Neural cell (in vitro differentiated cells): ENCODE data around the gene MXD1. TPM values are rescaled to one million over a fixed set of nuclear protein-coding genes. Genes with fewer than 3 reads are reported as not detected.

Source experiments
- H2AFZ ChIP-seq: fragments of 200-600, 300-800 bp; sonication (generic), shearing (Covaris generic); 2 replicates; pipeline ENCODE4 v1.6.0; 2014; ENCODE audit warnings: low read depth, mild to moderate bottlenecking, antibody characterized with exemption, low read length, moderate library complexity
- H3F3A ChIP-seq: fragments of 200-600 bp; shearing (Covaris generic); 2 replicates; pipeline ENCODE4 v1.6.1; 2016; ENCODE audit warnings: mild to moderate bottlenecking, moderate library complexity, mixed read lengths, antibody characterized with exemption, low read length; ENCODE audit not compliant: insufficient read depth, poor library complexity, severe bottlenecking
- H3K27ac ChIP-seq: fragments of 200-600, 300-800 bp; sonication (generic), shearing (Covaris generic); 2 replicates; pipeline ENCODE4 v1.5.1; 2014; ENCODE audit warnings: mild to moderate bottlenecking, low read length, moderate library complexity
- H3K27me3 ChIP-seq: fragments of 300-800, 200-600 bp; sonication (generic), shearing (Covaris generic); 2 replicates; pipeline ENCODE4 v1.6.0; 2014; ENCODE audit warnings: mild to moderate bottlenecking, low read depth, low read length, moderate library complexity; ENCODE audit not compliant: insufficient read depth
- H3K36me3 ChIP-seq: fragments of 300-800, 200-600 bp; sonication (generic), shearing (Covaris generic); 2 replicates; pipeline ENCODE4 v1.5.1; 2014; ENCODE audit warnings: mild to moderate bottlenecking, antibody characterized with exemption, low read length, moderate library complexity; ENCODE audit not compliant: insufficient read depth
- H3K4me2 ChIP-seq: fragments of 300-800, 200-600 bp; sonication (generic), shearing (Covaris generic); 2 replicates; pipeline ENCODE4 v1.6.0; 2014; ENCODE audit warnings: mild to moderate bottlenecking, low read length
- H3K4me3 ChIP-seq: fragments of 300-800, 200-600 bp; sonication (generic), shearing (Covaris generic); 2 replicates; pipeline ENCODE4 v1.5.1; 2014; ENCODE audit warnings: mild to moderate bottlenecking, low read length, moderate library complexity
- H3K79me2 ChIP-seq: fragments of 200-600 bp; shearing (Covaris generic); replicated peaks from 2 replicates; pipeline ENCODE4 v1.6.0; 2014; ENCODE audit warnings: mild to moderate bottlenecking, low read length, moderate library complexity; ENCODE audit not compliant: insufficient read depth
- H3K9ac ChIP-seq: fragments of 300-800, 200-600 bp; sonication (generic), shearing (Covaris generic); 2 replicates; pipeline ENCODE4 v1.6.1; 2016; ENCODE audit warnings: mild to moderate bottlenecking, low read length, mixed read lengths
- H3K9me2 ChIP-seq: fragments of 200-600 bp; shearing (Covaris generic); 2 replicates; pipeline ENCODE4 v1.6.1; 2016; ENCODE audit warnings: mild to moderate bottlenecking, low read length, mixed read lengths; ENCODE audit not compliant: insufficient read depth
- H3K9me3 ChIP-seq: fragments of 200-600, 300-800 bp; sonication (generic), shearing (Covaris generic); 2 replicates; pipeline ENCODE4 v1.6.1; 2016; ENCODE audit warnings: mild to moderate bottlenecking, mixed run types, low read length, moderate library complexity, mixed read lengths
- H4K20me1 ChIP-seq: fragments of 200-600 bp; shearing (Covaris generic); 2 replicates; pipeline ENCODE4 v1.6.1; 2016; ENCODE audit warnings: mild to moderate bottlenecking, mixed run types; ENCODE audit not compliant: insufficient read depth
- EP300 ChIP-seq: fragments of 450-650 bp; conservative IDR thresholded peaks from 2 replicates; pipeline ENCODE4 v1.6.1; 2014; ENCODE audit warnings: antibody characterized with exemption, mild to moderate bottlenecking, moderate library complexity; ENCODE audit not compliant: poor library complexity, severe bottlenecking
- EZH2 ChIP-seq: fragments of 200-600, 300-800 bp; shearing (Covaris generic), sonication (generic); IDR thresholded peaks from 2 replicates; pipeline ENCODE4 v1.6.1; 2014; ENCODE audit warnings: antibody characterized with exemption, low read length, borderline replicate concordance, mild to moderate bottlenecking; ENCODE audit not compliant: insufficient read depth, poor library complexity, severe bottlenecking
- MXI1 ChIP-seq: fragments of 450-650 bp; conservative IDR thresholded peaks from 2 replicates; pipeline ENCODE4 v1.6.1; 2014; ENCODE audit warnings: antibody characterized with exemption, mild to moderate bottlenecking; ENCODE audit not compliant: poor library complexity, severe bottlenecking
- POLR2AphosphoS5 ChIP-seq: IDR thresholded peaks from 2 replicates; pipeline ENCODE4 v1.6.1; 2012
- RAD21 ChIP-seq: fragments of 450-650 bp; conservative IDR thresholded peaks from 2 replicates; pipeline ENCODE4 v1.6.1; 2014; ENCODE audit warnings: antibody characterized with exemption, mild to moderate bottlenecking, moderate library complexity
- SMC3 ChIP-seq: fragments of 450-650 bp; conservative IDR thresholded peaks from 2 replicates; pipeline ENCODE4 v1.6.1; 2014; ENCODE audit warnings: antibody characterized with exemption, mild to moderate bottlenecking, moderate library complexity; ENCODE audit not compliant: poor library complexity
- TAF1 ChIP-seq: IDR thresholded peaks from 2 replicates; pipeline ENCODE4 v1.6.1; 2012; ENCODE audit warnings: low read depth
- polyA plus RNA-seq: library from polyadenylated mRNA; depleted of rRNA; stranded (reverse); fragments of >200 nt; gene quantifications from 2 replicates; pipeline ENCODE4 v1.2.3, GENCODE V29; 2014
- TF ChIP-seq, protein P1 (sequence below): IDR thresholded peaks from 2 replicates; pipeline ENCODE4 v1.6.1; 2012; ENCODE audit warnings: borderline replicate concordance
- TF ChIP-seq, protein P2 (sequence below): fragments of 450-650 bp; IDR thresholded peaks from 2 replicates; pipeline ENCODE4 v1.5.1; 2014; ENCODE audit warnings: antibody characterized with exemption, mild to moderate bottlenecking, moderate library complexity; ENCODE audit not compliant: poor library complexity, severe bottlenecking

MXD1 gene
- polyA plus RNA-seq, 1 donor from 2014 or later = 16.4 TPM

DNA sequence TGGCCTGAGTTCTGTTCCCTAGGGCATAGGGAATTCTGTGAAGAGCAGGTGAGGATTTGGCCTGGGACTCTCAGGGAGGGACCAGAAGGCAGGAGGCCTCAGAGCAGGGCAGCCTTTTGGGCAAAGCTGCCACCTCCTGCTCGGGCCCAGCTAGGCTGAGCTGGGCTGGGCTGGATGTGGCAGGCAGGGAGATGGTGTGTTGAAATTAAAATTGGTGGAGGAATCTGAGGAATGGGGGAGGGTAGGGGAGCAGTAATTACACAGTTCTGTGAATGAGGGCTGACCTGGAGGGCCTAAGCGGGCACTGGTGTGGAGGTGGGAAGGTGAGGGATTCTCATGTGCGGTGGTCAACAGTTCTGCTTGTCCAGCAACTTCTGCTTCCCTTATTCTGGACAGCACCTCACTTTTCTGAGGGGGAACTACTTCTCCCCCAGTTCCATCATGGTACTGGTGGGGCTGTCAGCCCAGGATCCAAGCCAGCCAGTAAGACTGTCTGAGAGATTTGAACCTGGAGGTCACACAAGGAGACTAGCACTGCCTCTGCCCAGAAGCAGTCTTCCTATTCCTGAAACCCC lies 68.6 kb downstream of the MXD1 start:
- no peaks in the 10 kb centered on the region for H3F3A ChIP-seq
- no peak overlapping the region for H3K9ac ChIP-seq
- H3K9me3 ChIP-seq = no peaks in the 10 kb centered on the region
- no peak overlapping the region for H3K4me2 ChIP-seq
- H3K79me2 ChIP-seq = no peaks in the 10 kb centered on the region
- H4K20me1 ChIP-seq = no peaks in the 10 kb centered on the region
- no peaks in the 10 kb centered on the region for H3K27me3 ChIP-seq
- no peaks in the 10 kb centered on the region for H3K9me2 ChIP-seq
- no peak overlapping the region for H3K27ac ChIP-seq
- no peak overlapping the region for H3K4me3 ChIP-seq
- H2AFZ ChIP-seq = no peak overlapping the region
- TF ChIP-seq RAD21 (no peak), POLR2AphosphoS5 (no peak), SMC3 (no peak)
- TF ChIP-seq, protein P1, sequence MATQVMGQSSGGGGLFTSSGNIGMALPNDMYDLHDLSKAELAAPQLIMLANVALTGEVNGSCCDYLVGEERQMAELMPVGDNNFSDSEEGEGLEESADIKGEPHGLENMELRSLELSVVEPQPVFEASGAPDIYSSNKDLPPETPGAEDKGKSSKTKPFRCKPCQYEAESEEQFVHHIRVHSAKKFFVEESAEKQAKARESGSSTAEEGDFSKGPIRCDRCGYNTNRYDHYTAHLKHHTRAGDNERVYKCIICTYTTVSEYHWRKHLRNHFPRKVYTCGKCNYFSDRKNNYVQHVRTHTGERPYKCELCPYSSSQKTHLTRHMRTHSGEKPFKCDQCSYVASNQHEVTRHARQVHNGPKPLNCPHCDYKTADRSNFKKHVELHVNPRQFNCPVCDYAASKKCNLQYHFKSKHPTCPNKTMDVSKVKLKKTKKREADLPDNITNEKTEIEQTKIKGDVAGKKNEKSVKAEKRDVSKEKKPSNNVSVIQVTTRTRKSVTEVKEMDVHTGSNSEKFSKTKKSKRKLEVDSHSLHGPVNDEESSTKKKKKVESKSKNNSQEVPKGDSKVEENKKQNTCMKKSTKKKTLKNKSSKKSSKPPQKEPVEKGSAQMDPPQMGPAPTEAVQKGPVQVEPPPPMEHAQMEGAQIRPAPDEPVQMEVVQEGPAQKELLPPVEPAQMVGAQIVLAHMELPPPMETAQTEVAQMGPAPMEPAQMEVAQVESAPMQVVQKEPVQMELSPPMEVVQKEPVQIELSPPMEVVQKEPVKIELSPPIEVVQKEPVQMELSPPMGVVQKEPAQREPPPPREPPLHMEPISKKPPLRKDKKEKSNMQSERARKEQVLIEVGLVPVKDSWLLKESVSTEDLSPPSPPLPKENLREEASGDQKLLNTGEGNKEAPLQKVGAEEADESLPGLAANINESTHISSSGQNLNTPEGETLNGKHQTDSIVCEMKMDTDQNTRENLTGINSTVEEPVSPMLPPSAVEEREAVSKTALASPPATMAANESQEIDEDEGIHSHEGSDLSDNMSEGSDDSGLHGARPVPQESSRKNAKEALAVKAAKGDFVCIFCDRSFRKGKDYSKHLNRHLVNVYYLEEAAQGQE = no peak
- H3K36me3 ChIP-seq = no peaks in the 10 kb centered on the region

DNA sequence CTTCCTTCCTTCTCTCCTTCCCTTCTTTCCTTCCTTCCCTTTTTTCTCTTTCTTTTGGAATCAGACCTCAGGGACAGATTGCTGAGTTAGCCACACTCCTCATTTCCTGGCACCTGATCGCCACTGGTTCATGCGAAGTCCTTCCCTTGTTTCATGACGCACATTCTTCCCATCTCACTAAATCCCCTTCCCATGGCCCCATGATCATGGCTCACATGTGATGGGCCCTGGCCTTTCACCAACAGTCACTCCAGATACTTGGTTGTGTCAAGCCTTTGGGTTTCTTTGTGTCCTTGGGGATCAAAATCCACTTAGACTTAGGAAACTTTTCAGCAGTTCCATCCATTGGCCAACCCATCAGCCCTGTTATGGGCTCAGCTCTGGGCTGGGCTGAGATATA lies 70.3 kb downstream of the MXD1 start:
- Histone ChIP-seq H3K36me3 (no peaks in the 10 kb centered on the region), H2AFZ (no peak overlapping the region), H3F3A (no peaks in the 10 kb centered on the region), H3K9me3 (no peaks in the 10 kb centered on the region), H3K27ac (no peak overlapping the region), H3K79me2 (no peaks in the 10 kb centered on the region), H3K4me3 (no peak overlapping the region), H3K4me2 (no peak overlapping the region), H3K9ac (no peak overlapping the region), H4K20me1 (no peaks in the 10 kb centered on the region), H3K27me3 (no peaks in the 10 kb centered on the region), H3K9me2 (no peaks in the 10 kb centered on the region)
- no peak for TF ChIP-seq TAF1

DNA sequence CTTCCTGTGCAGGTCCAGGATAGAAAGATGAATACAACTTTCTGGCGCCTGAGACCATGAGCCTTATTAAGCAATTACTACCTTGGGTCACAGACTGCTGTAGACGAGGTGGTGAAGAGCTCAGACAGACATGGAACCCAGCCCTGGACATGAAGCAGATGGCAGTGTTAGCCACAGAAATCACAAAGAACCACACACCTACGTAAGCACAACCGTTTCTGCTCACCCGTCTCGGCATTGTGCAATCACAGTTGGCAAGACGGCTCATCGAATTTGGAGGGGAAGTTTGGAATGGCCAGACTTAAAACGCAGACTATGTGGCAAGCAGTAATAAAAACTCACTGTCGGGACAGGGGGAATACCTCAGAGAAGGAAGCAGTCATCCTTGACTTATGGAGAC lies 70.8 kb downstream of the MXD1 start:
- Histone ChIP-seq H3K79me2 (no peaks in the 10 kb centered on the region), H3K27ac (no peak overlapping the region), H3K27me3 (no peaks in the 10 kb centered on the region), H3K36me3 (no peaks in the 10 kb centered on the region), H3K9me3 (no peaks in the 10 kb centered on the region), H4K20me1 (no peaks in the 10 kb centered on the region), H3F3A (no peaks in the 10 kb centered on the region), H2AFZ (no peak overlapping the region), H3K9me2 (no peaks in the 10 kb centered on the region), H3K4me2 (no peak overlapping the region), H3K4me3 (no peak overlapping the region), H3K9ac (no peak overlapping the region)
- TF ChIP-seq SMC3 (no peak), MXI1 (no peak), TAF1 (no peak), POLR2AphosphoS5 (no peak), RAD21 (no peak), EZH2 (no peak), EP300 (no peak)
- TF ChIP-seq, protein P2, sequence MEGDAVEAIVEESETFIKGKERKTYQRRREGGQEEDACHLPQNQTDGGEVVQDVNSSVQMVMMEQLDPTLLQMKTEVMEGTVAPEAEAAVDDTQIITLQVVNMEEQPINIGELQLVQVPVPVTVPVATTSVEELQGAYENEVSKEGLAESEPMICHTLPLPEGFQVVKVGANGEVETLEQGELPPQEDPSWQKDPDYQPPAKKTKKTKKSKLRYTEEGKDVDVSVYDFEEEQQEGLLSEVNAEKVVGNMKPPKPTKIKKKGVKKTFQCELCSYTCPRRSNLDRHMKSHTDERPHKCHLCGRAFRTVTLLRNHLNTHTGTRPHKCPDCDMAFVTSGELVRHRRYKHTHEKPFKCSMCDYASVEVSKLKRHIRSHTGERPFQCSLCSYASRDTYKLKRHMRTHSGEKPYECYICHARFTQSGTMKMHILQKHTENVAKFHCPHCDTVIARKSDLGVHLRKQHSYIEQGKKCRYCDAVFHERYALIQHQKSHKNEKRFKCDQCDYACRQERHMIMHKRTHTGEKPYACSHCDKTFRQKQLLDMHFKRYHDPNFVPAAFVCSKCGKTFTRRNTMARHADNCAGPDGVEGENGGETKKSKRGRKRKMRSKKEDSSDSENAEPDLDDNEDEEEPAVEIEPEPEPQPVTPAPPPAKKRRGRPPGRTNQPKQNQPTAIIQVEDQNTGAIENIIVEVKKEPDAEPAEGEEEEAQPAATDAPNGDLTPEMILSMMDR = no peak
- TF ChIP-seq, protein P1 = no peak
